Transverse colon (tissue), 3 donors: Measurements from ENCODE around the gene MAN1C1.

Experiments used
- CTCF ChIP-seq, 5 experiments: fragments of 200-600 bp in 3 of 5; fragments of 450-650 bp in 2 of 5; sonication (generic) in 3 of 5; IDR thresholded peaks; 1 replicate in 2 of 5; 2 replicates in 3 of 5; pipeline ENCODE4 v1.5.1; 2016 to 2017; ENCODE audit warnings: antibody characterized with exemption in 5 of 5, inconsistent platforms in 3 of 5, mild to moderate bottlenecking in 2 of 5, moderate library complexity in 1 of 5
- EP300 ChIP-seq: sonication (generic); formaldehyde crosslinking; IDR thresholded peaks from one replicate; pipeline ENCODE4 v1.6.1; 2017; ENCODE audit warnings: antibody characterized with exemption, low read depth

GRCh38 chr1:25729790-25730644, 113.4 kb downstream of the MAN1C1 start:
- TF ChIP-seq CTCF (IDR thresholded peaks at IDR 0.05) (no peak), EP300 (no peak)
